Chondrocyte (in vitro differentiated cells): Measurements from ENCODE around the gene HRK. TPM values are rescaled to one million over a fixed set of nuclear protein-coding genes. Genes with fewer than 3 reads are reported as not detected.

ENCODE experiments used
- DNase-seq: peaks from one replicate; pipeline ENCODE4 v3.0.0; 2021; ENCODE audit warnings: mixed read lengths, low spot score
- H3K27ac Mint-ChIP-seq: one replicate; pipeline ENCODE4 v1.8.0; 2021; ENCODE audit warnings: mild to moderate bottlenecking, moderate library complexity, mixed read lengths; ENCODE audit not compliant: unreplicated experiment
- H3K27me3 Mint-ChIP-seq: 2 replicates; pipeline ENCODE4 v1.8.0; 2021; ENCODE audit warnings: low read depth, mixed read lengths
- H3K36me3 Mint-ChIP-seq: 2 replicates; pipeline ENCODE4 v1.8.0; 2021; ENCODE audit warnings: low read depth, mixed read lengths
- H3K4me1 Mint-ChIP-seq: 2 replicates; pipeline ENCODE4 v1.8.0; 2021; ENCODE audit warnings: low read depth, mild to moderate bottlenecking, mixed read lengths
- H3K4me3 Mint-ChIP-seq: one replicate; pipeline ENCODE4 v1.8.0; 2021; ENCODE audit warnings: mild to moderate bottlenecking, moderate library complexity, mixed read lengths; ENCODE audit not compliant: unreplicated experiment
- H3K9me3 Mint-ChIP-seq: 2 replicates; pipeline ENCODE4 v1.8.0; 2021; ENCODE audit warnings: low read depth, mixed read lengths
- total RNA-seq: library from RNA; stranded (reverse); gene quantifications from 3 replicates; pipeline ENCODE4 v1.2.1, GENCODE V29; 2021
- TF ChIP-seq, protein P1 (sequence below): fragments of 200-600 bp; sonication (generic); IDR thresholded peaks from 2 replicates; pipeline ENCODE4 v1.5.0; 2021; ENCODE audit warnings: antibody characterized with exemption, mild to moderate bottlenecking, moderate library complexity

HRK gene
- total RNA-seq, 1 donor from 2014 or later, result 0.80 TPM

DNA sequence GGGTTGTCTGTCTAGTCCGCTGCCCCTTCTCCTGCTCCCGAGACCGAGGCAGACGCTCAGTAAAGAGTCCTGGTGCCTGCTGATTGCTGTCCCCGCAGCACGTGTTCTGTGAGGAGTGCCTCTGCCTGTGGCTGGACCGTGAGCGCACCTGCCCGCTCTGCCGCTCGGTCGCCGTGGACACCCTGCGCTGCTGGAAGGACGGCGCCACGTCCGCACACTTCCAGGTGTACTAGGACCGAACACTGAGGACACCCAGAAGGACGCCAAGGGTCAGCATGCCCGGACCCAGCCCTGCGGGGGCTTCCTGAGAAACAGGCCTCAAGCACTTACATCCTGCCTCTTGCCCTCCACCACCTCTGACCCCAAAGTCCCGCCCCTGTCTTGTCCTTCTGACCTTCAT, 32.0 kb downstream of the HRK start:
- H3K9me3 Mint-ChIP-seq, result no peaks in the 10 kb centered on the region
- no peak overlapping the region for H3K4me3 Mint-ChIP-seq
- DNase-seq, result no peak
- no peaks in the 10 kb centered on the region for H3K27me3 Mint-ChIP-seq
- H3K27ac Mint-ChIP-seq, result no peak overlapping the region
- TF ChIP-seq, protein P1, sequence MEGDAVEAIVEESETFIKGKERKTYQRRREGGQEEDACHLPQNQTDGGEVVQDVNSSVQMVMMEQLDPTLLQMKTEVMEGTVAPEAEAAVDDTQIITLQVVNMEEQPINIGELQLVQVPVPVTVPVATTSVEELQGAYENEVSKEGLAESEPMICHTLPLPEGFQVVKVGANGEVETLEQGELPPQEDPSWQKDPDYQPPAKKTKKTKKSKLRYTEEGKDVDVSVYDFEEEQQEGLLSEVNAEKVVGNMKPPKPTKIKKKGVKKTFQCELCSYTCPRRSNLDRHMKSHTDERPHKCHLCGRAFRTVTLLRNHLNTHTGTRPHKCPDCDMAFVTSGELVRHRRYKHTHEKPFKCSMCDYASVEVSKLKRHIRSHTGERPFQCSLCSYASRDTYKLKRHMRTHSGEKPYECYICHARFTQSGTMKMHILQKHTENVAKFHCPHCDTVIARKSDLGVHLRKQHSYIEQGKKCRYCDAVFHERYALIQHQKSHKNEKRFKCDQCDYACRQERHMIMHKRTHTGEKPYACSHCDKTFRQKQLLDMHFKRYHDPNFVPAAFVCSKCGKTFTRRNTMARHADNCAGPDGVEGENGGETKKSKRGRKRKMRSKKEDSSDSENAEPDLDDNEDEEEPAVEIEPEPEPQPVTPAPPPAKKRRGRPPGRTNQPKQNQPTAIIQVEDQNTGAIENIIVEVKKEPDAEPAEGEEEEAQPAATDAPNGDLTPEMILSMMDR, result no peak
- peaks cover 2% of the 10 kb centered on the region for H3K36me3 Mint-ChIP-seq
- no peaks in the 10 kb centered on the region for H3K4me1 Mint-ChIP-seq

DNA sequence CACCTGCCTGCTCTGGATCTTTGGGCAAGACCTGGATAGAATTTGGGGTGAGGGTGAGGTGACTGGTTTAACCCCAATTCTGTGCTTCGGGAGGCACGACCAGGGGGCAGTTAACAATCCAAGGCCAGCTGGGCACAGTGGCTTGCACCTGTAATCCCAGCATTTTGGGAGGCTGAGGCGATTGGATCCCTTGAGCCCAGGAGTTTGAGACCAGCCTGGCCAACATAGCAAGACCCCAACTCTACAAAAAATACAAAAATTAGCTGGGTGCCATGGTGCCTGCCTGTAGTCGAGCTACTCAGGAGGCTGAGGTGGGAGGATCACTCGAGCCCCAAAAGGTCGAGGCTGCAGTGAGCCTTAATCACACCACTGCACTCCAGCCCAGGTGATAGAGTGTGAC, 38.2 kb downstream of the HRK start:
- H3K9me3 Mint-ChIP-seq, result no peaks in the 10 kb centered on the region
- no peaks in the 10 kb centered on the region for H3K36me3 Mint-ChIP-seq
- no peak for DNase-seq
- no peak overlapping the region for H3K4me3 Mint-ChIP-seq
- TF ChIP-seq, protein P1, result no peak
- no peaks in the 10 kb centered on the region for H3K27me3 Mint-ChIP-seq
- H3K27ac Mint-ChIP-seq, result no peak overlapping the region
- H3K4me1 Mint-ChIP-seq, result no peaks in the 10 kb centered on the region

DNA sequence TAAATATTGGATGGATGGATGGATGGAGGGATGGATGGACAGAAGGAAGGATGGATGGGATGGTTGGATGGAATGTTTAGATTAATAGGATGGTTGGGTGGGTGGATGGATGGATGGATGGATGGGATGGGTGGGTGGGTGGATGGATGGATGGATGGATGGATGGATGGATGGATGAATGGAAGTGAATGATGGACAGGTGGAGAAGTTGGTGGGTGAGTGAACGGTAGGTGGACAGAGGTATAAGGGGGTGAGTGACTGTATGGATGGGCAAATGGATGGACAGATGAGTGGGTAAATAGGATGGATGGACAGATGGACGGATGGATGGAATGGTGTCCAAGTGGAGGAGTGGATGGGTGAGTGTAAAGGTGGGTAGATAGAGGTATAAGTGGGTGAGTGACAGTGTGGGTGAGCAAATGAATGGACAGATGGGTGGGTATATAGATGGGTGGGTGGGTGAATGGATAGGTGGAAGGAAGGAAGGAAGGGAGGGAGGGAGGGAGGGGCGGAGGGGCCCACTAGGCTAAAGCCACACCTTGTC, 41.9 kb downstream of the HRK start:
- H3K4me3 Mint-ChIP-seq, result no peak overlapping the region
- no peaks in the 10 kb centered on the region for H3K4me1 Mint-ChIP-seq
- H3K27ac Mint-ChIP-seq, result no peak overlapping the region
- no peaks in the 10 kb centered on the region for H3K27me3 Mint-ChIP-seq
- DNase-seq, result no peak
- TF ChIP-seq, protein P1, result no peak
- peaks cover 2% of the 10 kb centered on the region for H3K36me3 Mint-ChIP-seq
- H3K9me3 Mint-ChIP-seq, result peaks cover 5% of the 10 kb centered on the region

DNA sequence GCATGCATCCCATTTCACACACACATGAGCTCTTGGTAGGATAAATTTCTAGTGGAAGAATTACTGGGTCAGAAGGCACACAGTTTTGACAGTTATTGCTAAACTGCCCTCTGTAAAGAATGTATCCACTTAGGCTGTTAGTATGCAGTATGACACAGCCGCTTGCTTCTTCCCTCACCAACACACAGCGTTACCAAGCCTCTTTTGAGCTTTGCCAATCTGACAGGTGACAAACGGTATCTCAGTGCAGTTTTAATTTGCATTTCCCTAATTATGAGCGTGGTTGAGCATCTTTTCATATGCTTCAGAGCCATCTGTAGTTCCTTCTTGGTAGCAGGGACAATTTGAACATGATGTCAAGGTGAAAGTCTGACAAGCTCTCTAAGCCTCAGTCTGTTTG, 42.9 kb downstream of the HRK start:
- Mint-ChIP-seq H3K27me3 (no peaks in the 10 kb centered on the region), H3K36me3 (peaks cover 2% of the 10 kb centered on the region), H3K4me1 (no peaks in the 10 kb centered on the region), H3K27ac (no peak overlapping the region), H3K4me3 (no peak overlapping the region), H3K9me3 (peaks cover 5% of the 10 kb centered on the region)
- TF ChIP-seq, protein P1, result no peak
- DNase-seq, result no peak

DNA sequence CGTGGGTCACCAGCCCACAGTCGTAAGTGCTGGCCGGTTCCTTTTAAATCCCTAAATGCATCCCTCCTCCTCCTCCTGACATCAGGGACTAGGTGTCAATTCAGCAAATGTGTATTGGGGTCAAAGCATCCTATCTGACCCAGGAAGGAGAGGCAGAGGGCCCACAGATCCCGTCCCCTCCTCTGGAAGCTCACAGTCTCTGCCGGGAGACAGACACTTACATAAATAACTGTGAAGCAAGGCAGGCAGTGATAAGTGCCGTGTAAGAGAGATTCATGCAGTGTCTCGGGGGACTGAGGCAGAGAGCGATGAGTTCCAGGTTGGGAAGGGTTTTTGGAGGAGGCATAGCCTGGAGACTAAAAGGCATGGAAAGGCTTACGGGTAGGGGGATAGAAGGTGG, 44.1 kb downstream of the HRK start:
- H3K36me3 Mint-ChIP-seq, result peaks cover 2% of the 10 kb centered on the region
- DNase-seq, result no peak
- TF ChIP-seq, protein P1, result no peak
- H3K4me1 Mint-ChIP-seq, result no peaks in the 10 kb centered on the region
- H3K27ac Mint-ChIP-seq, result no peak overlapping the region
- peaks cover 5% of the 10 kb centered on the region for H3K9me3 Mint-ChIP-seq
- H3K27me3 Mint-ChIP-seq, result no peaks in the 10 kb centered on the region
- no peak overlapping the region for H3K4me3 Mint-ChIP-seq
